Panc1 (cell line): ENCODE data around the gene RILPL2. TPM values are rescaled to one million over a fixed set of nuclear protein-coding genes. Genes with fewer than 3 reads are reported as not detected.

Experiments
- ATAC-seq: fragments of 200-7000 bp; cut with Tn5 transposase; 2 replicates; pipeline ENCODE4 v1.9.1; 2020; ENCODE audit warnings: mild to moderate bottlenecking, moderate library complexity
- BruUV-seq: library from RNA; stranded (reverse); fragments of 400-500 nt; replicated peaks from 2 replicates; lab custom pipeline; 2021; lab: Mats Ljungman, UMichigan
- CTCF ChIA-PET: fragments of 300-600 bp; sonication (Branson Sonifier 250); formaldehyde crosslinking; loops from one replicate; lab custom pipeline; 2022; ENCODE audit warnings: antibody characterized with exemption; lab: Charles Lee
- POLR2A ChIA-PET: fragments of 300-600 bp; sonication (Branson Sonifier 250); formaldehyde crosslinking; loops from one replicate; lab custom pipeline; 2022; ENCODE audit warnings: antibody characterized with exemption; lab: Charles Lee
- DNase-seq: peaks from one replicate; pipeline ENCODE4 v3.0.0-alpha.2; 2010; ENCODE audit warnings: low read depth, low spot score
- H3K27ac ChIP-seq: 2 replicates; pipeline ENCODE4 v1.5.1; 2011; ENCODE audit warnings: mild to moderate bottlenecking, low read length, inconsistent platforms
- H3K27me3 ChIP-seq: fragments of 200-500 bp; sonication (Bioruptor generic); 2 replicates; pipeline ENCODE4 v1.6.0; 2014; ENCODE audit warnings: low read length, inconsistent platforms; ENCODE audit not compliant: control insufficient read depth, insufficient read depth
- H3K36me3 ChIP-seq: fragments of 200-500 bp; sonication (Bioruptor generic); 2 replicates; pipeline ENCODE4 v1.5.1; 2014; ENCODE audit warnings: inconsistent platforms, mild to moderate bottlenecking, low read length, moderate library complexity; ENCODE audit not compliant: control insufficient read depth, insufficient read depth
- H3K4me1 ChIP-seq: 2 replicates; pipeline ENCODE4 v1.5.1; 2011; ENCODE audit warnings: inconsistent platforms, mild to moderate bottlenecking, low read length, moderate library complexity; ENCODE audit not compliant: control insufficient read depth, insufficient read depth
- H3K4me3 ChIP-seq, 2 experiments: 2 replicates each; pipeline ENCODE4 v1.5.1; 2011 to 2012; ENCODE audit warnings: low read depth in 2 of 2, low read length in 2 of 2, mild to moderate bottlenecking in 2 of 2, inconsistent platforms in 1 of 2, moderate library complexity in 1 of 2
- H3K9me3 ChIP-seq: fragments of 200-500 bp; sonication (Bioruptor generic); 2 replicates; pipeline ENCODE4 v1.5.1; 2014; ENCODE audit warnings: low read depth, mild to moderate bottlenecking, inconsistent platforms, low read length, moderate library complexity; ENCODE audit not compliant: control insufficient read depth, insufficient read depth
- CTCF ChIP-seq: fragments of 450-650 bp; IDR thresholded peaks from 2 replicates; pipeline ENCODE4 v1.5.1; 2017; ENCODE audit warnings: mild to moderate bottlenecking
- POLR2AphosphoS5 ChIP-seq: IDR thresholded peaks from 2 replicates; pipeline ENCODE4 v1.6.1; 2012; ENCODE audit warnings: mild to moderate bottlenecking, low read depth, low read length, moderate library complexity
- SIN3A ChIP-seq: IDR thresholded peaks from 2 replicates; pipeline ENCODE4 v1.6.1; 2012; ENCODE audit warnings: low read depth, mild to moderate bottlenecking, low read length, moderate library complexity, borderline replicate concordance; ENCODE audit not compliant: insufficient read depth
- TCF7L2 ChIP-seq: IDR thresholded peaks from 2 replicates; pipeline ENCODE4 v1.6.1; 2011; ENCODE audit warnings: mild to moderate bottlenecking, low read depth, low read length, inconsistent platforms
- in situ Hi-C: cut with HindIII; loops from 2 replicates; pipeline ENCODE4 v1.10.0; 2016; ENCODE audit warnings: low sequenced_read_pairs, low pct_unique_long_range_greater_than_20kb
- intact Hi-C: fragments of 100-400 bp; cut with micrococcal nuclease; formaldehyde crosslinking; loops from one replicate; pipeline ENCODE4 v1.10.0; 2022; ENCODE audit not compliant: unreplicated experiment
- total RNA-seq: library from RNA; stranded (reverse); gene quantifications from one replicate; pipeline ENCODE4 v1.2.1, GENCODE V29; 2021; ENCODE audit not compliant: unreplicated experiment
- TF ChIP-seq, protein P1 (sequence below), 2 experiments: IDR thresholded peaks; 2 replicates each; pipeline ENCODE4 v1.6.1; 2011 to 2012; ENCODE audit warnings: low read depth in 2 of 2, control low read depth in 1 of 2, low read length in 1 of 2, mild to moderate bottlenecking in 1 of 2, moderate library complexity in 1 of 2; ENCODE audit not compliant: insufficient read depth in 1 of 2

Gene RILPL2
- total RNA-seq, 1 experiment from 2014 or later, result 5.4 TPM

DNA sequence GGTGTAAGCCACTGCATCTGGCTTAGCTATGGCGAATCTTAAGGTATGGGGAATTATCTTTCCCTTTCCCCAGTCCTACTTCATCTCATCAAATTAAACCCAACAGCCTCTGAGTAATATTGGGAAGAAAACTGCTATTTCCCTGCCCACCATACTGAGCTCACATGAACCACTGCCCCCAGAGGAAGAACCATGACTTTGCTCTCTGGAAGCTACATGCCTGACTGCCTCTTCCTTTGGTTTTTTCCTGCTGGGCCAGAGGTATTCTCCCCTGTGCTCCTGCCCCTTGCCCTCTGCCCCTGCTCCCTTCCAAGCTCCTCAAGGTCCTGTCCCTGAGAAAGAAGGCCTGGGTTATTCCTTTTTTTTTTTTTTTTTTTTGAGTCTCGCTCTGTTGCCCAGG lies 15.2 kb downstream of the RILPL2 start:
- POLR2A ChIA-PET, result interaction anchor here (0.7 kb wide), 1 partner anchor 146 kb away, joined by 12 read pairs; no protein-coding TSS in a partner anchor
- no TSS peak for BruUV-seq

DNA sequence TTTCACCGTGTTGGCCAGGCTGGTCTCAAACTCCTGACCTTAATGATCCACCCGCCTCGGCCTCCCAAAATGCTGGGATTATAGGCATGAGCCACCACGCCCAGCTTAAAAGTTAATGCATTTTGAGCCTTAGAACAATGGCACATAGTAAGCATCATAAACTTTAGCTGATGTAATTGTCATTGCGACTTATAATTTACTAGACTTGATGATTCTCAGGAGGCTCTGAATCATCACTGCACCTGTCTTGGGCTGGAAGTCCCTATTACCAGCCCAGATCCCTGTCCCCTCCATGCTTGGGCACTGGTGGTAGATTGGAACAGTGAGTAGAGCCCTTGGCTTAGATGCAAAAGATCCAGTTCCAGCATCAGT lies 26.5 kb downstream of the RILPL2 start:
- ATAC-seq, result no peak

More for the DNA sequence above, 15.2 kb downstream of the RILPL2 start:
- in situ Hi-C loops (no loop called here), intact Hi-C loops (no loop called here)
- no peaks in the 10 kb centered on the region for H3K36me3 ChIP-seq
- no peaks in the 10 kb centered on the region for H3K4me1 ChIP-seq
- no peak for TF ChIP-seq POLR2AphosphoS5
- no peak for TF ChIP-seq CTCF
- TF ChIP-seq, protein P1, sequence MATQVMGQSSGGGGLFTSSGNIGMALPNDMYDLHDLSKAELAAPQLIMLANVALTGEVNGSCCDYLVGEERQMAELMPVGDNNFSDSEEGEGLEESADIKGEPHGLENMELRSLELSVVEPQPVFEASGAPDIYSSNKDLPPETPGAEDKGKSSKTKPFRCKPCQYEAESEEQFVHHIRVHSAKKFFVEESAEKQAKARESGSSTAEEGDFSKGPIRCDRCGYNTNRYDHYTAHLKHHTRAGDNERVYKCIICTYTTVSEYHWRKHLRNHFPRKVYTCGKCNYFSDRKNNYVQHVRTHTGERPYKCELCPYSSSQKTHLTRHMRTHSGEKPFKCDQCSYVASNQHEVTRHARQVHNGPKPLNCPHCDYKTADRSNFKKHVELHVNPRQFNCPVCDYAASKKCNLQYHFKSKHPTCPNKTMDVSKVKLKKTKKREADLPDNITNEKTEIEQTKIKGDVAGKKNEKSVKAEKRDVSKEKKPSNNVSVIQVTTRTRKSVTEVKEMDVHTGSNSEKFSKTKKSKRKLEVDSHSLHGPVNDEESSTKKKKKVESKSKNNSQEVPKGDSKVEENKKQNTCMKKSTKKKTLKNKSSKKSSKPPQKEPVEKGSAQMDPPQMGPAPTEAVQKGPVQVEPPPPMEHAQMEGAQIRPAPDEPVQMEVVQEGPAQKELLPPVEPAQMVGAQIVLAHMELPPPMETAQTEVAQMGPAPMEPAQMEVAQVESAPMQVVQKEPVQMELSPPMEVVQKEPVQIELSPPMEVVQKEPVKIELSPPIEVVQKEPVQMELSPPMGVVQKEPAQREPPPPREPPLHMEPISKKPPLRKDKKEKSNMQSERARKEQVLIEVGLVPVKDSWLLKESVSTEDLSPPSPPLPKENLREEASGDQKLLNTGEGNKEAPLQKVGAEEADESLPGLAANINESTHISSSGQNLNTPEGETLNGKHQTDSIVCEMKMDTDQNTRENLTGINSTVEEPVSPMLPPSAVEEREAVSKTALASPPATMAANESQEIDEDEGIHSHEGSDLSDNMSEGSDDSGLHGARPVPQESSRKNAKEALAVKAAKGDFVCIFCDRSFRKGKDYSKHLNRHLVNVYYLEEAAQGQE (IDR thresholded peaks at IDR 0.05; ENCODE audit: insufficient read depth in 1 of 2, low read depth in 2 of 2, low read length in 1 of 2), result no peak
- TF ChIP-seq TCF7L2, result no peak
- TF ChIP-seq SIN3A, result no peak
- no peak for DNase-seq
- no peaks in the 10 kb centered on the region for H3K9me3 ChIP-seq
- ATAC-seq, result no peak
- no peaks in the 10 kb centered on the region for H3K27me3 ChIP-seq
- no peak overlapping the region for H3K4me3 ChIP-seq
- no peak overlapping the region for H3K27ac ChIP-seq
- CTCF ChIA-PET, result interaction anchor here (0.6 kb wide), 1 partner anchor 13 kb away, joined by 3 read pairs; no protein-coding TSS in a partner anchor

More for the DNA sequence above, 26.5 kb downstream of the RILPL2 start:
- Histone ChIP-seq H3K9me3 (no peaks in the 10 kb centered on the region), H3K4me3 (no peak overlapping the region), H3K36me3 (peaks cover under 1% of the 10 kb centered on the region), H3K4me1 (no peaks in the 10 kb centered on the region), H3K27me3 (no peaks in the 10 kb centered on the region), H3K27ac (no peak overlapping the region)
- no TSS peak for BruUV-seq
- DNase-seq, result no peak
- intact Hi-C loops, result no loop called here
- TF ChIP-seq TCF7L2 (no peak), POLR2AphosphoS5 (no peak), CTCF (no peak), SIN3A (no peak)
- TF ChIP-seq, protein P1 (IDR thresholded peaks at IDR 0.05; ENCODE audit: insufficient read depth in 1 of 2, low read depth in 2 of 2, low read length in 1 of 2), result no peak
- ChIA-PET CTCF (no interaction called here), POLR2A (interaction anchor here (0.6 kb wide), 1 partner anchor 76 kb away, joined by 3 read pairs; no protein-coding TSS in a partner anchor)
- in situ Hi-C loops, result no loop called here
